Muscle of leg (tissue), 11 donors: ENCODE measurements around the gene ZIC1. TPM values are rescaled to one million over a fixed set of nuclear protein-coding genes. Genes with fewer than 3 reads are reported as not detected.

Experiments used
- DNase-seq: peaks from one replicate; pipeline ENCODE4 v3.0.0; 2013
- H3K27ac ChIP-seq: one replicate; pipeline ENCODE4 v1.5.1; 2013; ENCODE audit warnings: mild to moderate bottlenecking, low read length, control low read depth
- H3K27me3 ChIP-seq: one replicate; pipeline ENCODE4 v1.6.1; 2013; ENCODE audit warnings: low read length; ENCODE audit not compliant: control insufficient read depth, insufficient read depth
- H3K36me3 ChIP-seq: one replicate; pipeline ENCODE4 v1.6.1; 2013; ENCODE audit warnings: low read length; ENCODE audit not compliant: control insufficient read depth, insufficient read depth
- H3K4me1 ChIP-seq: one replicate; pipeline ENCODE4 v1.6.1; 2013; ENCODE audit warnings: low read length; ENCODE audit not compliant: control insufficient read depth, insufficient read depth
- H3K4me3 ChIP-seq: one replicate; pipeline ENCODE4 v1.5.1; 2013; ENCODE audit warnings: low read length, control low read depth
- H3K9me3 ChIP-seq: replicated peaks from 2 replicates; pipeline ENCODE4 v1.6.1; 2013; ENCODE audit warnings: low read depth, low read length; ENCODE audit not compliant: control insufficient read depth
- WGBS: methylation state at CpG from one replicate; pipeline ENCODE4 v1.1.5; 2013; ENCODE audit warnings: missing lambda C conversion rate; ENCODE audit not compliant: insufficient coverage; 5-methylcytosine and 5-hydroxymethylcytosine counted together
- polyA plus RNA-seq, 8 donors: library from polyadenylated mRNA; unstranded; fragments of 120-200 nt; gene quantifications; one replicate each; pipeline versions ENCODE4 v1.2.1 to v1.2.3, GENCODE V29; 2013; ENCODE audit warnings: inconsistent platforms in 1 of 8, low replicate concordance in 1 of 8; ENCODE audit not compliant: insufficient read length in 8 of 8, insufficient read depth in 1 of 8
- total RNA-seq: library from RNA; stranded (reverse); fragments of 120-200 nt; gene quantifications from one replicate; pipeline ENCODE4 v1.2.4, GENCODE V29; 2013

ZIC1 gene
- total and polyA plus RNA-seq, 9 donors, result 9.7 to 16.6 (median 12.8) TPM

- peak overlapping the region; percentile 88 for H3K27ac ChIP-seq
- H3K36me3 ChIP-seq, result peaks cover 14% of the 10 kb centered on the region
- WGBS, result under 1% methylated on average over 52 of the region's 52 CpGs
- H3K9me3 ChIP-seq, result no peaks in the 10 kb centered on the region
- peaks cover 92% of the 10 kb centered on the region for H3K27me3 ChIP-seq
- H3K4me1 ChIP-seq, result peaks cover 35% of the 10 kb centered on the region
- H3K4me3 ChIP-seq, result peak overlapping the region; percentile 65
- no peak for DNase-seq
Measured at GRCh38 chr3:147410116-147410525, 956 bp downstream of the ZIC1 start.

GRCh38 chr3:147410526-147411237 lies 1.5 kb downstream of the ZIC1 start:
- Histone ChIP-seq H3K27ac (peak overlapping the region; percentile 88), H3K4me1 (peaks cover 35% of the 10 kb centered on the region), H3K9me3 (no peaks in the 10 kb centered on the region), H3K36me3 (peaks cover 14% of the 10 kb centered on the region), H3K27me3 (peaks cover 91% of the 10 kb centered on the region), H3K4me3 (peak overlapping the region; percentile 65)
- peak; percentile 66 for DNase-seq
- WGBS, result under 1% methylated on average over 52 of the region's 61 CpGs

GRCh38 chr3:147411238-147411814 lies 2.2 kb downstream of the ZIC1 start:
- peak overlapping the region; percentile 65 for H3K4me3 ChIP-seq
- 6% methylated on average over 2 of the region's 14 CpGs for WGBS
- H3K9me3 ChIP-seq, result no peaks in the 10 kb centered on the region
- peaks cover 14% of the 10 kb centered on the region for H3K36me3 ChIP-seq
- H3K27ac ChIP-seq, result peak overlapping the region; percentile 88
- H3K4me1 ChIP-seq, result peaks cover 35% of the 10 kb centered on the region
- peaks cover 84% of the 10 kb centered on the region for H3K27me3 ChIP-seq
- peak; percentile 81 for DNase-seq

- Histone ChIP-seq H3K4me3 (peak overlapping the region; percentile 65), H3K27me3 (peaks cover 79% of the 10 kb centered on the region), H3K27ac (peak overlapping the region; percentile 88), H3K4me1 (peaks cover 35% of the 10 kb centered on the region), H3K9me3 (no peaks in the 10 kb centered on the region), H3K36me3 (peaks cover 14% of the 10 kb centered on the region)
- 6% methylated on average over 13 of the region's 20 CpGs for WGBS
- DNase-seq, result no peak
Measured at GRCh38 chr3:147411815-147412241, 2.7 kb downstream of the ZIC1 start.

DNA sequence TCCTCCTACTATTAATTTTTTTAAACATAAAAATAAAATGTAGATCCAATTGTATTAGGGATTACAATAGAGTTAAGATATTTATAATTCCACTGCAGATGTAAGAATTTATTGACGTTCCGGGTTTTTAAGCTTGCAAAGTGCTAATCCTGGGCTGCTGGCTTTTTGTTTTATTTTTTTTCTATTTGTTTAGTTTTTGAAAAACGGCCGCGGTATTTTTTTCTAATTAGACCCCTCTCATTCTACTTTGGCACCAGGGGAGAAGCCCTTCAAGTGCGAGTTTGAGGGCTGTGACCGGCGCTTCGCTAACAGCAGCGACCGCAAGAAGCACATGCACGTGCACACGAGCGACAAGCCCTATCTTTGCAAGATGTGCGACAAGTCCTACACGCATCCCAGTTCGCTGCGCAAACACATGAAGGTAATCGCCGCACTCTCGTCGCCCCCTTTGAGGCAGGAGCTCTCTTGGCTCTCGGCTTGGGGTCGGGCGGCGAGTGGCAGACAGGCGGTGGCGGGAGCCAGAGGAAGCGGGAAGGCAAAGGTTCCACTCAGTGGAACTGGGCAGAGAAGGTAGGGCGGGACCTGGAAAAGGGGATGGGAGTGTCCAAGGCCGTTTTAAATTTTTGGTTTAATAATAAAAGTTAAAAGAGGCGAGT lies 3.2 kb downstream of the ZIC1 start:
- 14% methylated on average over 27 of the region's 32 CpGs for WGBS
- Histone ChIP-seq H3K36me3 (peaks cover 14% of the 10 kb centered on the region), H3K4me3 (peak overlapping the region; percentile 65), H3K27me3 (peaks cover 74% of the 10 kb centered on the region), H3K9me3 (no peaks in the 10 kb centered on the region), H3K4me1 (peaks cover 35% of the 10 kb centered on the region), H3K27ac (no peak overlapping the region)
- no peak for DNase-seq

DNA sequence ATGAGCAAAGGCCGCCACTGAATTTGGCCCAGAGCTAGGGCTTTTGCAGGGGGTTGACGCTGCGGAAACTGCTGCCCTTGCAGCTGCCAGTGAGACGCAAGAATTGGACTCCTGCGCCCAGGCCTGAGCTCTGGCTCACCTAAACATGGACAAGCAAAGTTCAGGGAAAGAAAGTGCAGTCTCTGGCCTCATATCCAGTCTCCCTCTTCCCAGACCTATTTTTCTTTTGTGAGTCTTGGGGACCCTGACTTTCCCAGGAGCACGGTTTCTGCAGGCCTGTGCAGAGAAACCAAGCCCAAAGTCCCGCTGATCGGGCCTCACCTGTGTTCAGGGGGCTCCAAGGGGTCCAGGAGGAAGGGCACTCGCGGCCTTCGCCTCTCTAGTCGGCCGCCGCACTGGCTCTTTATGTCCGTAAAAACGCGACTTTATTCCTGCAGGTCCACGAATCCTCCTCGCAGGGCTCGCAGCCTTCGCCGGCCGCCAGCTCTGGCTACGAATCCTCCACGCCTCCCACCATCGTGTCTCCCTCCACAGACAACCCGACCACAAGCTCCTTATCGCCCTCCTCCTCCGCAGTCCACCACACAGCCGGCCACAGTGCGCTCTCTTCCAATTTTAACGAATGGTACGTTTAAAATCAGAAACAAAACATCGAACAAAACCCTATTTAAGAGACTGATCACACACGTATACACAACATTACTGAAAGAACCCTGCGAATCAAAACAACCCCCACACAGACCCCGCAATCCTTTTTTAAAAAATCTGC lies 3.9 kb downstream of the ZIC1 start:
- Histone ChIP-seq H3K9me3 (no peaks in the 10 kb centered on the region), H3K4me3 (no peak overlapping the region), H3K27ac (no peak overlapping the region), H3K36me3 (peaks cover 14% of the 10 kb centered on the region), H3K27me3 (peaks cover 69% of the 10 kb centered on the region), H3K4me1 (peaks cover 35% of the 10 kb centered on the region)
- 16% methylated on average over 33 of the region's 37 CpGs for WGBS
- no peak for DNase-seq

DNA sequence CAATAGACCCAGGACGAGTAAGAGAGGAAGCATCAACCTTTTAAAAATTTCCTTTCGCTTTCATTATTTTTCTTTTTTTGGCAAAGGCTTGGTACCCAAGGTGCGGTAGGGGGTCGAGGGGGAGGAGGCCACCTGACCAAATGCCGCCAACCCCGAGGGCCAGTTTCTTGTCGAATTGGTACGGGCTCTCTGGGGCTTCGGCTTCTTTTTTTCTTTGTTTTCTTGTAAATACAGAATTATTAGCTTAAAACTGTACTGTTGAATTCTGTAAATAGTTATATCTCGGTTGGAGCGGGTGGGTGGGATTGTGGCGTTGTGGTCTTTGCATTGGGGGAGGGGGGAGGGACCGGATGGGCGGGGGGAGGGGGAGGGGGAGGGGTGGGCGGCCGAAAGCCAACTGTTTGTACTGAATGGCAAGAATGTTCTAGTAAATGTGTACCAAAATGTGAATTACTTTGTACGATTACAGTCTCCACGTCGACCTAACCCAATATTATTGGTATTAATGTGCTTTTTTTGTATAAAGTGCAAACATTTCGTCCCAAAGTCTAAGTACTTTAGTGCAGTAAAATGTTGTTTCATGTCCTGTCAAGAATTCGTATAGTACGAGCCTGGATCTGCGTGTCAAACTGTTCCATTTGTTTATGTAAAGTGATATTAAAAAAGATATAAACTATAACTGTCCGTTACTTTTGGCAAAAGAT lies 4.7 kb downstream of the ZIC1 start:
- Histone ChIP-seq H3K27ac (no peak overlapping the region), H3K4me1 (peaks cover 34% of the 10 kb centered on the region), H3K36me3 (peaks cover 14% of the 10 kb centered on the region), H3K4me3 (no peak overlapping the region), H3K9me3 (no peaks in the 10 kb centered on the region), H3K27me3 (peaks cover 69% of the 10 kb centered on the region)
- no CpG with 5 or more reads among the region's 24 CpGs for WGBS
- DNase-seq, result no peak

DNA sequence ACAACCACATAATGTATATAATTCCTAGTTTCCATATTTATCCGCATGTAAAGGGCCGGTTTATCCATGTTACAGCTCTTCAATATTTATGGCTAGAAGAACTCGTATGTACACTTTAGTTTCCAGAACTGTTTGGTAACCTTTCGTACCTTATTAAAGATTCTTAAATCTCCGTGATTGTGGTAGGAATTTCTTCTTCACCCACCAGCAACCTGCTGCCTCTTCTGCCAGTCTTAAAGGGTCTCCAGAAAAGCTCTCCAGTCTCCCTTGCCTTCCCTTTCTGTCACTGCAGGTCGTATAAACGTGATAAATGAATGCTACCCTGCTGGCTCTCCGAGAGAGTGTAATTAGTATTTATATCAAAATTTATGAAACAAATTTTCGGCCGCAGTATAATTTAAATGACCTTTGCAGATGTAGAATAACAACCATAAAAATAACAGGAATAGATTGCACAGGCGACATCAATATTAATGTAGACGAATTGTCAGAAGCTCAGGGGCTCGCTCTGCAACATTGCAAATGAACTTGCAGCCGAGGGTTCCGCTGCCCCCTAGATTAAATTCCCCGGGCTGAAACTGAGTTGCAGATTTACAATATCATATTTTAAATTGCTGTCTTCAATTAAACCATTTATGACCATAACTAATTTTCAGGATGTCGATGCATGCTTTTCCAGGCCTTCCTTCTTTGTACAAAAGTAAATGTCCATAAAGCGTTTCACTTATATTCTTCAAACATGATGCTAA lies 5.4 kb downstream of the ZIC1 start:
- Histone ChIP-seq H3K9me3 (no peaks in the 10 kb centered on the region), H3K4me3 (no peak overlapping the region), H3K27ac (no peak overlapping the region), H3K27me3 (peaks cover 69% of the 10 kb centered on the region), H3K4me1 (peaks cover 33% of the 10 kb centered on the region), H3K36me3 (peaks cover 14% of the 10 kb centered on the region)
- 37% methylated on average over 3 of the region's 18 CpGs for WGBS
- DNase-seq, result no peak

DNA sequence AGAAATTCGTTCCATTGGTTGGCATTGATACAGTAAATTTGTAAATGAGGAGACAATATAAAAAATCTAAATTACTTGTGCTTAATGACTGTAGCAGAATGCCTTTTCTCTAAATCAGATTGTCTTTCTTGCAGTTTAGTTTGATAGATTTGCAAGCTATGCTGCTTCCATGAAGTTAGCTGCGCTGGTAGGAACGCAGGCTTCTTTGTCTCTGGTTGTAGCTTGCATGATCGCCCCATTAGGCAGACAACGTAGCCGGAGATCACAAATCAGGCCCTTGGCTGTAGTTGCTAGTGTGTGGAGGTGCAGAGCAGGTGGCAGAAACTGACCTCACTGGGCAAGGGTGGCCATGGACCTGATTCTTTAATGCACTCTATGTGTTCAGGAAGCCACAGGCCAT lies 6.1 kb downstream of the ZIC1 start:
- Histone ChIP-seq H3K36me3 (peaks cover 14% of the 10 kb centered on the region), H3K27ac (no peak overlapping the region), H3K4me3 (no peak overlapping the region), H3K27me3 (peaks cover 69% of the 10 kb centered on the region), H3K9me3 (no peaks in the 10 kb centered on the region), H3K4me1 (peaks cover 37% of the 10 kb centered on the region)
- no peak for DNase-seq
- WGBS, result 42% methylated on average over 3 of the region's 6 CpGs
